BJ (cell line): ENCODE data around the gene MEG3. TPM values are rescaled to one million over a fixed set of nuclear protein-coding genes. Genes with fewer than 3 reads are reported as not detected.

Experiments used
- CTCF ChIA-PET: fragments of 350-600 bp; formaldehyde crosslinking; extraction: SDS; loops from one replicate; lab custom pipeline; 2021; ENCODE audit warnings: antibody characterized with exemption, inconsistent platforms; lab: Yijun Ruan, JAX
- POLR2A ChIA-PET: fragments of 300-600 bp; sonication (Branson Sonifier 250); formaldehyde crosslinking; extraction: SDS; loops from one replicate; lab custom pipeline; 2021; ENCODE audit warnings: antibody characterized with exemption; lab: Charles Lee
- DNase-seq: peaks from one replicate; pipeline ENCODE4 v3.0.0-alpha.2; 2011; ENCODE audit warnings: low read depth
- H3K27me3 ChIP-seq: 2 replicates; pipeline ENCODE4 v1.6.0; 2011; ENCODE audit warnings: low read length; ENCODE audit not compliant: control insufficient read depth, insufficient read depth
- H3K36me3 ChIP-seq: 2 replicates; pipeline ENCODE4 v1.5.1; 2011; ENCODE audit warnings: low read length; ENCODE audit not compliant: control insufficient read depth, insufficient read depth
- H3K4me3 ChIP-seq: 2 replicates; pipeline ENCODE4 v1.5.1; 2011; ENCODE audit warnings: low read depth, mild to moderate bottlenecking, control low read depth, low read length
- polyA plus RNA-seq: library from polyadenylated mRNA; depleted of rRNA; stranded (reverse); fragments of >200 nt; gene quantifications from 2 replicates; pipeline ENCODE4 v1.2.3, GENCODE V29; 2011
- TF ChIP-seq, protein P1 (sequence below): IDR thresholded peaks from 2 replicates; pipeline ENCODE4 v1.5.1; 2011; ENCODE audit warnings: low read depth, mild to moderate bottlenecking, control low read depth, inconsistent platforms, low read length, moderate library complexity; ENCODE audit not compliant: insufficient read depth

MEG3 gene
- polyA plus RNA-seq, 1 experiment: 234 TPM

DNA sequence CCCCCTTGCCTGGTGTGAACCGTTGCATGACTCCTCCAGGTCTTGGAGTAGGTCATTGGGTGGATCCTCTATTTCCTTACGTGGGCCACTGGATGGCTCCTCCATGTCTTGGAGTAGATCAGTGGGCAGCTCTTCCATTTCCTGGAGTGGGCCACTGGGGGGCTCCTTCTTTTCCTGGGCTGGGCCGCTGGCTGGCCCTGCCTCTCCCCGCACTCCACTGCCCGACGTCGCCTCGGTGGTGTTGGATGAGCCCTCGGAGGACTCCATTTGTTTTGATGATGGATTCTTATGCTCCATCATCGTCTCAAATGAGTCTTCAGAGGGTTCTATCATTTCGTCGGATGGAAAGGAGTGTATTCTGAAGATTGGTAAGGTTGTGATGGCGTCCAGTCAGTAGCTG is 58.5 kb downstream of the MEG3 start:
- no peak for DNase-seq
- POLR2A ChIA-PET: no interaction called here
- Histone ChIP-seq H3K4me3 (no peak overlapping the region), H3K27me3 (no peaks in the 10 kb centered on the region), H3K36me3 (peaks cover 27% of the 10 kb centered on the region)
- CTCF ChIA-PET: no interaction called here
- TF ChIP-seq, protein P1, sequence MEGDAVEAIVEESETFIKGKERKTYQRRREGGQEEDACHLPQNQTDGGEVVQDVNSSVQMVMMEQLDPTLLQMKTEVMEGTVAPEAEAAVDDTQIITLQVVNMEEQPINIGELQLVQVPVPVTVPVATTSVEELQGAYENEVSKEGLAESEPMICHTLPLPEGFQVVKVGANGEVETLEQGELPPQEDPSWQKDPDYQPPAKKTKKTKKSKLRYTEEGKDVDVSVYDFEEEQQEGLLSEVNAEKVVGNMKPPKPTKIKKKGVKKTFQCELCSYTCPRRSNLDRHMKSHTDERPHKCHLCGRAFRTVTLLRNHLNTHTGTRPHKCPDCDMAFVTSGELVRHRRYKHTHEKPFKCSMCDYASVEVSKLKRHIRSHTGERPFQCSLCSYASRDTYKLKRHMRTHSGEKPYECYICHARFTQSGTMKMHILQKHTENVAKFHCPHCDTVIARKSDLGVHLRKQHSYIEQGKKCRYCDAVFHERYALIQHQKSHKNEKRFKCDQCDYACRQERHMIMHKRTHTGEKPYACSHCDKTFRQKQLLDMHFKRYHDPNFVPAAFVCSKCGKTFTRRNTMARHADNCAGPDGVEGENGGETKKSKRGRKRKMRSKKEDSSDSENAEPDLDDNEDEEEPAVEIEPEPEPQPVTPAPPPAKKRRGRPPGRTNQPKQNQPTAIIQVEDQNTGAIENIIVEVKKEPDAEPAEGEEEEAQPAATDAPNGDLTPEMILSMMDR: no peak

DNA sequence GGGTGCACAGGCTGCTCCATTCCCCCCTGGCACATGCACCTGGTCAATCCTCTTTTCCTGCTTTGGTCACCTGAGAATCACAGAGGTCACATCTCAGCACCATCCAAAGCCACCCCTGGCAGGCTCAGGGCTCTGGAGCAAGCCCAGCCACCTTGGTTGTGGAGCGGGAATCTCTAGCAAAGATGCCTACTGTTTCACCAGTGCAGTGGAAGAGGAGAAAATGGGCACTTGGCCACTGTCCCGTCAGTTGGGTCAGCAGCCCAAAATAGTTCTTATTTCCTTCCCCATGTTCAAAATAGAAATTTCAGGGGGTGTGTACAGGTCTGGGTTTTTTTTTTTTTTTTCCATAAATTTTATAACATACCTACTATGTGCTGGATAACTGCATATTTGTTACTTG is 59.3 kb downstream of the MEG3 start:
- DNase-seq: no peak
- peaks cover 31% of the 10 kb centered on the region for H3K36me3 ChIP-seq
- TF ChIP-seq, protein P1: no peak
- no peaks in the 10 kb centered on the region for H3K27me3 ChIP-seq
- POLR2A ChIA-PET: no interaction called here
- CTCF ChIA-PET: no interaction called here
- no peak overlapping the region for H3K4me3 ChIP-seq

DNA sequence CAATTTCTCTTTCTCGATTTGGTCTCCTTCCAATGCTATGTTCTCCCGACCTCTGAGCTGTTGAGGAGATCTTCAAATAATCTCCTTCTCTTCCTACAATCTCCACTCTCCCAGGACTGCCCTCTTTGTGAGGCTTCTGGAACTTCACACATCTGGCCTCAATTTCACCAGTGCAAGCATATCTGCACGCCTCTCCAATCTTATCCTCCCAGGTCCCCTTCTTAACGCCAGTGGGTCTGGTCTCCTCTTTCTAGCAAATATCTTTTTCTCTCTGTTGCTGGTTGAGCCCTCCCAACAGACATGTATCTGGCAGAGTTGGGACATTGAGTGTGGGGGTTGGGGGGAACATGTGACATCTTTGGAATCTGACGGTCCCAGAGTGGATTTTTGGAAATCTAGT is 59.7 kb downstream of the MEG3 start:
- POLR2A ChIA-PET: no interaction called here
- Histone ChIP-seq H3K4me3 (no peak overlapping the region), H3K36me3 (peaks cover 30% of the 10 kb centered on the region), H3K27me3 (no peaks in the 10 kb centered on the region)
- DNase-seq: no peak
- CTCF ChIA-PET: no interaction called here
- TF ChIP-seq, protein P1: 0 out of 2 replicates have a peak, but pooled peaks have one; percentile 8

DNA sequence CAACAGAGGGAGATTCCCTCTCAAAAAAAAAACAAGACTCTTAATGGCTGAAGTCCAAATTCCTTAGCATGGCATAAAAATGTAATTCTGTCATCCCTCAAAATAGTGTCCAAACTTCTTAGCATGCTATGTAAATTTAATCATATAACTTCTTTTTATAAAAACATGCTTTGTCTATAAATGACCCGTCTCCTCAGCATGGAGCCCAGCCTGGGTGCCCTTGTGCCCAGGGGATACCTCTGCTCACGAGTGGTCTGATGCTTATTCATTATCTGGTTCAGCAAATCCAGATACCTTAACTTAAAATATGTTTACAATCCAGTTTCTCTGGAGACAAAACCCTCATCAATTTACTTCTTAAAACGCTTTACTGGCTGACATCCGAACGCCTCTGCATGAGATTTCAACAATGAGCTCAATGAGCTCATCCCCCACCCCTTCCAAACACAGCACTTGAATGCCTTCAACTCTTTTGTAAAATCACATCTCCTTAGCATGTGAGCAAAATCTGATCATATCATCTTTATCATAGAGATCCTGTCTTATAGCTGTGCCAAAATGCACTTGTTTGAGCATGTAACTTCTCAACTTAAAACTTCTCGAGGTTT is 61.9 kb downstream of the MEG3 start:
- no peaks in the 10 kb centered on the region for H3K27me3 ChIP-seq
- H3K36me3 ChIP-seq: peaks cover 31% of the 10 kb centered on the region
- no peak overlapping the region for H3K4me3 ChIP-seq
- CTCF ChIA-PET: interaction anchor here (0.6 to 0.7 kb wide), 2 partner anchors 10 to 528 kb away, joined by 3 read pairs; no protein-coding TSS in a partner anchor
- TF ChIP-seq, protein P1: no peak
- POLR2A ChIA-PET: no interaction called here
- DNase-seq: no peak

DNA sequence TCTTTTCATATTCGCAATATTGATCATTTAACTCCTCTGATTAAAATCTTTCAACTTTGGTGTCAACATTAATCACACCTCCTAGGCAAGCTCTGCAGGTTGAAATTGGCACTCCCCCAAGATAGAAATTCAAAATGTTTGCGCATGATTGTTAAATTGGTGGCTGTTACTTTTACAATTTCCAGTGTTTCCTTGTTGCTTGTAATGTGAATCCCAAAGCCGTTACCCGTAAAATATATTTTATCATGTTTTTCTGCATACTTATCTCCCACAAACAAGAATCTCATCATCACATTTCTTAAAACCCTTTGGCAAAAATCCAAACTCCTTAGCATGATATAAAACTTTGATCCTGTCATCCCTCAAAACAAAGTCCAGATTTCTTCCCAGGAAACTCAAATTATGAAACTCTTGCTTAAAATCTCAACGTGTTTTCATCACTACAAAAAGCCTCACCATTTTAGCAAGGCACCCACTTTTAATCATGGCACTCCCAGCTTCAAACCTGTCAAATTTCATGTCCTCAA is 62.9 kb downstream of the MEG3 start:
- ChIA-PET CTCF (no interaction called here), POLR2A (no interaction called here)
- Histone ChIP-seq H3K27me3 (no peaks in the 10 kb centered on the region), H3K4me3 (no peak overlapping the region), H3K36me3 (peaks cover 26% of the 10 kb centered on the region)
- no peak for DNase-seq
- TF ChIP-seq, protein P1: no peak
